NCI-H1048 (cell line): Measurements from ENCODE around the gene SLC29A1.

Experiments used
- DNase-seq: peaks from one replicate; lab custom pipeline; 2025; lab: John Stamatoyannopoulos, UW

Gene SLC29A1

DNA sequence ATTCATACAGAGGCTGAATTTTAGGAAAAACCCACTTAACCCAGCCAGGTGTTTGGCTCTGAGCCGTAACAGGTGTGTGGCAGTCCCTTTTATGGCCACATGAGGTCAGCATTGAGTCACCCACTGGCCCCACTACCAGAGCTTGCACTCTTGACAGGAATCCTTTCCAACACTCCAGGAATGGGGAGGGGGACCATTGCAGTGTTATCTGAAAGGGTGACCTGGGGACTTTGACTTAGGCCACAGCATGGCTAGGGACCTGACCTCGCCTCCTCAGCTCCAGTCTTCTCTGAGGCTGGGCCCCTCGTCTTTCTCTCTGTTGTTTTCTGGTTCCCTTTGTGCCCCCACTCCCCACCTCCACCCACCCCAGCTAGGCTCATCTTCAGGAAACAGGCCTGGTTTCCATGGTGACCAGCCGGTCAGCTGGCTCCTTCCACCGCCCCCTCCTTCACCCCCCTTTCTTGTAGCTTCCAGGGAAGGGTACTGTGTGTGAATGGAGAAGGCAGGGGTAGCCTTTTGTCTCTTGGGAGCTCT lies 44.8 kb downstream of the SLC29A1 start:
- DNase-seq: no peak

DNA sequence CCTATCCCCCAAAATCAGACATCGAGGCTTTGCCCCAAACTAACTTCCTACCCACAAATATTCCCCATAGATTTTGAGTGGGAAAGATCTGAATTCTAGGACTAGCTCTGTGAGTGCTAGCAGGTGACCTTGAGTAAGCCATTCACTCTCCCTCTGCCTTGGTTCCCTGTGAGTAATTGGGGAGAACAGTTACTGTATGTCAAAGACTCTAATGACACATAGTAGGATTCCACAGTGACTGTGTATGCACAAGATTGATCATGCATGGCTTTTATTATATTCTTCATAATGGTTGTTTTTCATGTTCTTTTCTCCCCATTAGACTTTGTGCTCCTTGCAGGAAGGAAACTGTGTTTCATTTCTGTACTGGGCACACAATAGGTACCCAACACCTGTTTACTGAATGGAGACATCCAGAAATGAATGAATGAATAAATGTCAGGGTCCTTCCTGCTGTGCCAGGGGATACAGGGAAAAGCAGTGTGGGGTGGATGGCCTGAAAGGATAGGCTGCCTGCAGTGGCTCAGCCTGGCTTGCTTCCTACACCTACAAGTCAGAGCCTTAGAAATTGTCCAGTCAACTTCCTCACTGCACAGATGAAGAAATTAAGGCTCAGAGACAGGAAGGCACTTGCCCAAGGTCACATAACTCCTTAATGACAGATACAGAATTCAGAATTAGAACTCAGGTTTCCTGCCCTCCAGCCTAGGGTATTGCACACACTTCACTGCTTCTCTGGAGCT lies 46.0 kb downstream of the SLC29A1 start:
- DNase-seq: no peak

GRCh38 chr6:44269921-44270525 lies 46.6 kb downstream of the SLC29A1 start, which contains the start of gene TMEM151B:
Gene TMEM151B, plus strand, starts transcription at chr6:44270450. Its CDS starts 293 bp downstream, at chr6:44270743.
- DNase-seq: no peak

- no peak for DNase-seq
These were observed 47.4 kb downstream of the SLC29A1 start for GRCh38 chr6:44270526-44271405.

- no peak for DNase-seq
These were observed 48.0 kb downstream of the SLC29A1 start for GRCh38 chr6:44271406-44271723.

GRCh38 chr6:44271914-44272313 lies 48.5 kb downstream of the SLC29A1 start:
- DNase-seq: no peak

GRCh38 chr6:44272529-44272928 lies 49.1 kb downstream of the SLC29A1 start:
- DNase-seq: no peak

DNA sequence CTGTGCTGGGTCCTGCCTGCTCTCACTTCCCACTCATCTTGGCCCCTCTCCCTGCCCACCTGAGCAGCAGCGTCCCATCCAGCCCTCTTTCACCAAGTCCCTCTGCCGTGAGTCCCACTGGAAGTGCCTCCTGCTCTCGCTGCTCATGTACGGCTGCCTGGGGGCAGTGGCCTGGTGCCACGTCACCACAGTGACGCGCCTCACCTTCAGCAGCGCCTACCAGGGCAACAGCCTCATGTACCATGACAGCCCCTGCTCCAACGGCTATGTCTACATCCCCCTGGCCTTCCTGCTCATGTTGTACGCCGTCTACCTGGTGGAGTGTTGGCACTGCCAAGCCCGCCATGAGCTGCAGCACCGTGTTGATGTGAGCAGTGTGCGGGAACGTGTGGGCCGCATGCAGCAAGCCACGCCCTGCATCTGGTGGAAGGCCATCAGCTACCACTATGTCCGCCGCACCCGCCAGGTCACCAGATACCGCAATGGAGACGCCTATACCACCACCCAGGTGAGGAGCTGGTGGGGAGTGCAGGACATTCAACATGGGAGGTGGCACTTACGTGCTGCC lies 49.7 kb downstream of the SLC29A1 start:
- no peak for DNase-seq

DNA sequence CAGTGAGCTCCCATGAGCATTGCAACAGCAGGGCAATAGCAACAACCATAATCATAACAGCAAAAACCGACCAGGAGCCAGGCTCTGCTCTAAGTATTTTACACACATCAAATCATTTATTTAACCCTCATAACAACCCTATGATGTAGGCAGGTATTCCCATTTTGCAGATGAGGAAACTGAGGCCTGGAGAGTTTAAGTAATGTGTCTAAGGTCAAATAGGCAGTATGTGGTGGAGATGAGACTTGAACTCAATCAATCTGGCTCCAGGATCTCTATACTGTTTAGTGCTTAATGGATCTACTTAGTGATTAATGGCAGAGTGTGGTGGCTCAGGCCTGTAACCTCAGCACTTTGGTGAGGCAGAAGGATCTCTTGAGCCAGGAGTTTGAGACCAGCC lies 50.2 kb downstream of the SLC29A1 start:
- no peak for DNase-seq

- no peak for DNase-seq
These were observed 51.9 kb downstream of the SLC29A1 start for GRCh38 chr6:44275271-44275748.

DNA sequence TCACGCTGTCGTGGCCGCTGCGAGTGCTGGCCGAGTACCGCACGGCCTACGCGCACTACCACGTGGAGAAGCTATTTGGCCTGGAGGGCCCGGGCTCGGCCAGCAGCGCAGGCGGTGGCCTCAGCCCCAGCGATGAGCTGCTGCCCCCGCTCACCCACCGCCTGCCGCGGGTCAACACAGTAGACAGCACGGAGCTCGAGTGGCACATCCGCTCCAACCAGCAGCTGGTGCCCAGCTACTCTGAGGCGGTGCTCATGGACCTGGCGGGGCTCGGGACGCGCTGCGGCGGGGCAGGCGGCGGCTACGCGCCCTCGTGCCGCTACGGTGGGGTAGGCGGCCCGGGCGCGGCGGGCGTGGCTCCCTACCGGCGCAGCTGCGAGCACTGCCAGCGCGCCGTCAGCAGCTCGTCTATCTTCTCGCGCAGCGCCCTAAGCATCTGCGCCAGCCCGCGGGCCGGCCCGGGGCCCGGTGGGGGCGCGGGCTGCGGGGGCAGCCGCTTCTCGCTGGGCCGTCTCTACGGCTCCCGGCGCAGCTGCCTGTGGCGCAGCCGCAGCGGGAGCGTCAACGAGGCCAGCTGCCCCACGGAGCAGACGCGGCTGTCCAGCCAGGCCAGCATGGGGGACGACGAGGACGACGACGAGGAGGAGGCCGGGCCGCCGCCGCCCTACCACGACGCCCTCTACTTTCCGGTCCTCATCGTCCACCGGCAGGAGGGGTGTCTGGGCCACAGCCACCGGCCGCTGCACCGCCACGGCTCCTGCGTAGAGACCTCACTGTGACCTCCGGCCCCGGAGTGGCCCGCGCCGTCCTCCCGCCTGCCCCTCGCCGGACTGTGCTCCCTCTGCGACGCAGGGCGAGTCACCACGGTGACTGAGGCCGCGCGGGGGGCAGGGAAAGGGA lies 52.6 kb downstream of the SLC29A1 start:
- no peak for DNase-seq

GRCh38 chr6:44276667-44277640 lies 53.6 kb downstream of the SLC29A1 start:
- no peak for DNase-seq

- DNase-seq: no peak
These were observed 54.4 kb downstream of the SLC29A1 start for GRCh38 chr6:44277763-44278162.

- no peak for DNase-seq
These were observed 54.9 kb downstream of the SLC29A1 start for GRCh38 chr6:44278315-44278714.

DNA sequence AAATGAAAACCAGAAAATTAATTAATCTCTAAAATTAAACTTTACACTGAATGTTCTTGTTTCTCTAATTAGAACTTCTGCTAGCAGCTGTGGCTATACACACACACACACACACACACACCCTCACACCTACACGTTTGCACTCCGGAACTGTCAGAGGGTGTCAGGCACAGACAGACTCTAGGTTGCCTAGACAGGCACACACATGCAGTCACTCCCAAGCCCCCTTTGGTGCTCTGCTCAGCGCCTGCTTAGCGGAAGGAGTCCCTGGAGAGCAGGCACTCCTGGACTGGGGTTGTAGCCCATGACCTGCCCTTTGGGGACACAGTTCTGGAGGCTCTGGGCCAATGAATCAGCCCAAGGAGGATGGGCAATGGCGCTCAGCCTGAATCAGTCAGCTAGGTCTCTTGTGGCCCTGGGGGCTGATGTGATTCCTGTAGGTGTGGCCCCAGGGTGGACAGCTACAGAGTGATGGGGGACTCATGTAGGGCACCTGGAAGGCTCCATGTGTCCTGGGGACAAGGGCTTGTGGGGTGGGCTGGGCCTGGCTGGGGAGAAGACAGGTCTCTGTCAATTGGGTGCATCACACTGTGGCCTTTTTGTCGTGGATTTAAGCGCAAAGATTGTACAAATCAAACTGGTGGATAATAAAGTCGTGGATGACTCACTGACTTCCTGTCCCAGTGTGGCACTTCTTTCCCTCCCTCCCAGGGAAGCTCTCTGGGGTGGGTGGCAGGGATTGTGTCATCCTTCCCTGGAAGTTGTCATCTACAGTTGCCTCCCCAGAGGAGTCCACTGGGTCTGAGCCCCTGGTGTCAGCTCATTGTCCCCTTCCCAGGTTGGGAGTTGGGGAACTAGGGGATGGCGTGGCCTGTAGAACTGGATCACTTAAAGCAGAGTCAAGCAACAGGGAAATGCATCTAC lies 55.6 kb downstream of the SLC29A1 start:
- no peak for DNase-seq
